GM12875 (cell line): ENCODE measurements around the gene UFC1.
A peak's percentile ranks its signal among the peaks of the same experiment; 100 is the strongest.

Experiments used
- H3K4me3 ChIP-seq: one replicate; pipeline ENCODE4 v1.5.1; 2011; ENCODE audit warnings: low read depth, low read length, control low read depth
- CTCF ChIP-seq: IDR thresholded peaks from 2 replicates; pipeline ENCODE4 v1.5.1; 2011; ENCODE audit warnings: low read depth, mild to moderate bottlenecking, control low read depth, inconsistent platforms, low read length, moderate library complexity, borderline replicate concordance; ENCODE audit not compliant: insufficient read depth

The UFC1 gene

GRCh38 chr1:161177112-161177935 lies 23.5 kb downstream of the UFC1 start, which contains the start of gene B4GALT3:
TSS of gene B4GALT3 (minus strand) at chr1:161177507. CDS start at chr1:161176060, 1,447 bp downstream.
- TF ChIP-seq CTCF, result 0 out of 2 replicates have a peak, but pooled peaks have one; percentile 3

GRCh38 chr1:161177936-161178244 lies 24.1 kb downstream of the UFC1 start:
- TF ChIP-seq CTCF, result no peak
- no peak overlapping the region for H3K4me3 ChIP-seq

More at GRCh38 chr1:161177112-161177935, 23.5 kb downstream of the UFC1 start, which contains the start of gene B4GALT3:
- H3K4me3 ChIP-seq, result peak within 1 kb of the TSS; percentile 60

- H3K4me3 ChIP-seq, result no peak overlapping the region
- TF ChIP-seq CTCF, result no peak
These were observed 25.9 kb downstream of the UFC1 start for GRCh38 chr1:161179698-161180097.

GRCh38 chr1:161180639-161181038 lies 26.9 kb downstream of the UFC1 start:
- TF ChIP-seq CTCF, result no peak
- H3K4me3 ChIP-seq, result no peak overlapping the region

GRCh38 chr1:161182214-161182613 lies 28.4 kb downstream of the UFC1 start:
- no peak overlapping the region for H3K4me3 ChIP-seq
- TF ChIP-seq CTCF, result no peak

GRCh38 chr1:161185282-161185682 lies 31.5 kb downstream of the UFC1 start:
- peak overlapping the region; percentile 35 for H3K4me3 ChIP-seq
- TF ChIP-seq CTCF, result no peak

- TF ChIP-seq CTCF, result no peak
- no peak overlapping the region for H3K4me3 ChIP-seq
These were observed 32.0 kb downstream of the UFC1 start for GRCh38 chr1:161185732-161186311.
